WTC11 (cell line): ENCODE measurements around the gene CCDC112. TPM values are rescaled to one million over a fixed set of nuclear protein-coding genes. Genes with fewer than 3 reads are reported as not detected.

Experiments
- ATAC-seq: fragments of 200-7000 bp; cut with Tn5 transposase; 2 replicates; pipeline ENCODE4 v1.10.0; 2021; ENCODE audit warnings: mild to moderate bottlenecking, moderate library complexity
- CTCF ChIA-PET: fragments of 300-600 bp; sonication (Branson Sonifier 250); formaldehyde crosslinking; loops from one replicate; lab custom pipeline; 2021; ENCODE audit warnings: antibody characterized with exemption; lab: Charles Lee
- POLR2A ChIA-PET: fragments of 350-600 bp; sonication (Branson Sonifier 250); formaldehyde crosslinking; loops from one replicate; lab custom pipeline; 2021; ENCODE audit warnings: antibody characterized with exemption; lab: Charles Lee
- DNase-seq: peaks from one replicate; pipeline ENCODE4 v3.0.0; 2021; ENCODE audit warnings: low spot score
- H3K27ac Mint-ChIP-seq: 2 replicates; pipeline ENCODE4 v1.8.0; 2021; ENCODE audit warnings: mixed read lengths
- H3K27me3 Mint-ChIP-seq: 2 replicates; pipeline ENCODE4 v1.8.0; 2021; ENCODE audit warnings: low read depth, mild to moderate bottlenecking, moderate library complexity, mixed read lengths
- H3K36me3 Mint-ChIP-seq: 2 replicates; pipeline ENCODE4 v1.8.0; 2021; ENCODE audit warnings: mixed read lengths
- H3K4me1 Mint-ChIP-seq: 2 replicates; pipeline ENCODE4 v1.8.0; 2022; ENCODE audit warnings: mixed read lengths
- H3K4me3 Mint-ChIP-seq: 2 replicates; pipeline ENCODE4 v1.8.0; 2021; ENCODE audit warnings: mild to moderate bottlenecking, moderate library complexity, mixed read lengths
- H3K9me3 Mint-ChIP-seq: 2 replicates; pipeline ENCODE4 v1.8.0; 2021; ENCODE audit warnings: mixed read lengths
- FOXP4 ChIP-seq: sonication (generic); formaldehyde crosslinking; IDR thresholded peaks from 2 replicates; pipeline ENCODE4 v1.8.0; 2022; ENCODE audit warnings: mild to moderate bottlenecking, missing genetic modification reagents
- GRHL2 ChIP-seq: fragments of 250-450 bp; sonication (Bioruptor Pico); IDR thresholded peaks from 2 replicates; pipeline ENCODE4 v1.8.0; 2022; ENCODE audit warnings: mild to moderate bottlenecking, moderate library complexity; ENCODE audit not compliant: insufficient replicate concordance, severe bottlenecking
- MXD4 ChIP-seq: fragments of 250-450 bp; sonication (Bioruptor Pico); IDR thresholded peaks from 2 replicates; pipeline ENCODE4 v1.8.0; 2021; ENCODE audit warnings: mild to moderate bottlenecking, moderate library complexity, borderline replicate concordance
- MYBL2 ChIP-seq: sonication (generic); formaldehyde crosslinking; IDR thresholded peaks from 2 replicates; pipeline ENCODE4 v1.8.1; 2023; ENCODE audit warnings: mild to moderate bottlenecking, moderate library complexity, missing genetic modification reagents
- NR1H2 ChIP-seq: sonication (generic); formaldehyde crosslinking; IDR thresholded peaks from 2 replicates; pipeline ENCODE4 v1.9.0; 2021; ENCODE audit warnings: mild to moderate bottlenecking, moderate library complexity, missing genetic modification reagents
- SMAD3 ChIP-seq: sonication (generic); formaldehyde crosslinking; IDR thresholded peaks from 2 replicates; pipeline ENCODE4 v1.8.0; 2022; ENCODE audit warnings: missing genetic modification reagents, mild to moderate bottlenecking, borderline replicate concordance
- USF2 ChIP-seq: sonication (generic); formaldehyde crosslinking; IDR thresholded peaks from 2 replicates; pipeline ENCODE4 v1.8.1; 2023; ENCODE audit warnings: mild to moderate bottlenecking, missing genetic modification reagents, moderate library complexity
- ZNF512 ChIP-seq: sonication (generic); formaldehyde crosslinking; IDR thresholded peaks from 2 replicates; pipeline ENCODE4 v1.8.1; 2022; ENCODE audit warnings: missing genetic modification reagents, borderline replicate concordance
- ZNF671 ChIP-seq: fragments of 250-450 bp; sonication (Bioruptor Pico); IDR thresholded peaks from 2 replicates; pipeline ENCODE4 v1.8.0; 2021; ENCODE audit warnings: mild to moderate bottlenecking
- total RNA-seq: library from RNA; stranded (reverse); gene quantifications from 3 replicates; pipeline ENCODE4 v1.2.3, GENCODE V29; 2021
- TF ChIP-seq, protein P1 (sequence below): sonication (generic); formaldehyde crosslinking; IDR thresholded peaks from 2 replicates; pipeline ENCODE4 v1.8.0; 2022; ENCODE audit warnings: missing genetic modification reagents
- TF ChIP-seq, protein P2 (sequence below): sonication (generic); formaldehyde crosslinking; IDR thresholded peaks from 2 replicates; pipeline ENCODE4 v1.8.1; 2022; ENCODE audit warnings: mild to moderate bottlenecking, missing genetic modification reagents, moderate library complexity, borderline replicate concordance
- TF ChIP-seq, protein P3 (sequence below): sonication (generic); formaldehyde crosslinking; IDR thresholded peaks from 2 replicates; pipeline ENCODE4 v1.8.1; 2022; ENCODE audit warnings: low read depth, mild to moderate bottlenecking, moderate library complexity, missing genetic modification reagents, borderline replicate concordance
- TF ChIP-seq, protein P4 (sequence below): sonication (generic); formaldehyde crosslinking; IDR thresholded peaks from 2 replicates; pipeline ENCODE4 v1.8.0; 2023; ENCODE audit warnings: missing genetic modification reagents
- TF ChIP-seq, protein P5 (sequence below): sonication (generic); formaldehyde crosslinking; IDR thresholded peaks from 2 replicates; pipeline ENCODE4 v1.8.0; 2023; ENCODE audit warnings: missing genetic modification reagents, mild to moderate bottlenecking, borderline replicate concordance
- TF ChIP-seq, protein P6 (sequence below): sonication (generic); formaldehyde crosslinking; IDR thresholded peaks from 2 replicates; pipeline ENCODE4 v1.8.0; 2022; ENCODE audit warnings: mild to moderate bottlenecking, missing genetic modification reagents
- TF ChIP-seq, protein P7 (sequence below): fragments of 250-450 bp; sonication (Bioruptor Pico); IDR thresholded peaks from 2 replicates; pipeline ENCODE4 v1.9.0; 2021; ENCODE audit warnings: moderate library complexity, mild to moderate bottlenecking, inconsistent platforms, borderline replicate concordance

The CCDC112 gene
- total RNA-seq, 1 experiment from 2014 or later: 12.2 TPM

GRCh38 chr5:115295777-115296123 lies 704 bp downstream of the CCDC112 start:
- H3K27ac Mint-ChIP-seq: peak overlapping the region; percentile 92; the same call in 1 of the 2 replicates
- peaks cover 11% of the 10 kb centered on the region for H3K9me3 Mint-ChIP-seq
- H3K4me3 Mint-ChIP-seq: peak overlapping the region; percentile 98
- peaks cover 11% of the 10 kb centered on the region for H3K36me3 Mint-ChIP-seq
- H3K4me1 Mint-ChIP-seq: peaks cover 16% of the 10 kb centered on the region
- peaks cover 5% of the 10 kb centered on the region for H3K27me3 Mint-ChIP-seq
- POLR2A ChIA-PET: interaction anchor here (0.7 to 3.1 kb wide), 6 partner anchors 32 to 249 kb away, joined by 3 to 17 read pairs (median 4); partner anchors contain the start of genes FEM1C and TRIM36
- ATAC-seq (peak; percentile 43), DNase-seq (no peak)
- CTCF ChIA-PET: interaction anchor here (1.3 to 1.7 kb wide), 4 partner anchors 16 to 279 kb away, joined by 3 to 15 read pairs (median 5); no protein-coding TSS in a partner anchor
- TF ChIP-seq, protein P1, sequence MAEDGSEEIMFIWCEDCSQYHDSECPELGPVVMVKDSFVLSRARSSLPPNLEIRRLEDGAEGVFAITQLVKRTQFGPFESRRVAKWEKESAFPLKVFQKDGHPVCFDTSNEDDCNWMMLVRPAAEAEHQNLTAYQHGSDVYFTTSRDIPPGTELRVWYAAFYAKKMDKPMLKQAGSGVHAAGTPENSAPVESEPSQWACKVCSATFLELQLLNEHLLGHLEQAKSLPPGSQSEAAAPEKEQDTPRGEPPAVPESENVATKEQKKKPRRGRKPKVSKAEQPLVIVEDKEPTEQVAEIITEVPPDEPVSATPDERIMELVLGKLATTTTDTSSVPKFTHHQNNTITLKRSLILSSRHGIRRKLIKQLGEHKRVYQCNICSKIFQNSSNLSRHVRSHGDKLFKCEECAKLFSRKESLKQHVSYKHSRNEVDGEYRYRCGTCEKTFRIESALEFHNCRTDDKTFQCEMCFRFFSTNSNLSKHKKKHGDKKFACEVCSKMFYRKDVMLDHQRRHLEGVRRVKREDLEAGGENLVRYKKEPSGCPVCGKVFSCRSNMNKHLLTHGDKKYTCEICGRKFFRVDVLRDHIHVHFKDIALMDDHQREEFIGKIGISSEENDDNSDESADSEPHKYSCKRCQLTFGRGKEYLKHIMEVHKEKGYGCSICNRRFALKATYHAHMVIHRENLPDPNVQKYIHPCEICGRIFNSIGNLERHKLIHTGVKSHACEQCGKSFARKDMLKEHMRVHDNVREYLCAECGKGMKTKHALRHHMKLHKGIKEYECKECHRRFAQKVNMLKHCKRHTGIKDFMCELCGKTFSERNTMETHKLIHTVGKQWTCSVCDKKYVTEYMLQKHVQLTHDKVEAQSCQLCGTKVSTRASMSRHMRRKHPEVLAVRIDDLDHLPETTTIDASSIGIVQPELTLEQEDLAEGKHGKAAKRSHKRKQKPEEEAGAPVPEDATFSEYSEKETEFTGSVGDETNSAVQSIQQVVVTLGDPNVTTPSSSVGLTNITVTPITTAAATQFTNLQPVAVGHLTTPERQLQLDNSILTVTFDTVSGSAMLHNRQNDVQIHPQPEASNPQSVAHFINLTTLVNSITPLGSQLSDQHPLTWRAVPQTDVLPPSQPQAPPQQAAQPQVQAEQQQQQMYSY (CRISPR knock-in tag): no peak
- TF ChIP-seq FOXP4 (CRISPR knock-in tag) (no peak), ZNF512 (no peak), NR1H2 (CRISPR knock-in tag) (no peak), SMAD3 (CRISPR knock-in tag) (no peak), USF2 (CRISPR knock-in tag) (no peak), MXD4 (CRISPR knock-in tag) (no peak), MYBL2 (no peak), ZNF671 (CRISPR knock-in tag) (no peak), GRHL2 (CRISPR knock-in tag) (no peak)
- TF ChIP-seq, protein P2, sequence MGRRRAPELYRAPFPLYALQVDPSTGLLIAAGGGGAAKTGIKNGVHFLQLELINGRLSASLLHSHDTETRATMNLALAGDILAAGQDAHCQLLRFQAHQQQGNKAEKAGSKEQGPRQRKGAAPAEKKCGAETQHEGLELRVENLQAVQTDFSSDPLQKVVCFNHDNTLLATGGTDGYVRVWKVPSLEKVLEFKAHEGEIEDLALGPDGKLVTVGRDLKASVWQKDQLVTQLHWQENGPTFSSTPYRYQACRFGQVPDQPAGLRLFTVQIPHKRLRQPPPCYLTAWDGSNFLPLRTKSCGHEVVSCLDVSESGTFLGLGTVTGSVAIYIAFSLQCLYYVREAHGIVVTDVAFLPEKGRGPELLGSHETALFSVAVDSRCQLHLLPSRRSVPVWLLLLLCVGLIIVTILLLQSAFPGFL (CRISPR knock-in tag): no peak
- TF ChIP-seq, protein P3, sequence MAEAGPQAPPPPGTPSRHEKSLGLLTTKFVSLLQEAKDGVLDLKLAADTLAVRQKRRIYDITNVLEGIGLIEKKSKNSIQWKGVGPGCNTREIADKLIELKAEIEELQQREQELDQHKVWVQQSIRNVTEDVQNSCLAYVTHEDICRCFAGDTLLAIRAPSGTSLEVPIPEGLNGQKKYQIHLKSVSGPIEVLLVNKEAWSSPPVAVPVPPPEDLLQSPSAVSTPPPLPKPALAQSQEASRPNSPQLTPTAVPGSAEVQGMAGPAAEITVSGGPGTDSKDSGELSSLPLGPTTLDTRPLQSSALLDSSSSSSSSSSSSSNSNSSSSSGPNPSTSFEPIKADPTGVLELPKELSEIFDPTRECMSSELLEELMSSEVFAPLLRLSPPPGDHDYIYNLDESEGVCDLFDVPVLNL: no peak
- TF ChIP-seq, protein P4, sequence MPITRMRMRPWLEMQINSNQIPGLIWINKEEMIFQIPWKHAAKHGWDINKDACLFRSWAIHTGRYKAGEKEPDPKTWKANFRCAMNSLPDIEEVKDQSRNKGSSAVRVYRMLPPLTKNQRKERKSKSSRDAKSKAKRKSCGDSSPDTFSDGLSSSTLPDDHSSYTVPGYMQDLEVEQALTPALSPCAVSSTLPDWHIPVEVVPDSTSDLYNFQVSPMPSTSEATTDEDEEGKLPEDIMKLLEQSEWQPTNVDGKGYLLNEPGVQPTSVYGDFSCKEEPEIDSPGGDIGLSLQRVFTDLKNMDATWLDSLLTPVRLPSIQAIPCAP: no peak
- TF ChIP-seq, protein P5, sequence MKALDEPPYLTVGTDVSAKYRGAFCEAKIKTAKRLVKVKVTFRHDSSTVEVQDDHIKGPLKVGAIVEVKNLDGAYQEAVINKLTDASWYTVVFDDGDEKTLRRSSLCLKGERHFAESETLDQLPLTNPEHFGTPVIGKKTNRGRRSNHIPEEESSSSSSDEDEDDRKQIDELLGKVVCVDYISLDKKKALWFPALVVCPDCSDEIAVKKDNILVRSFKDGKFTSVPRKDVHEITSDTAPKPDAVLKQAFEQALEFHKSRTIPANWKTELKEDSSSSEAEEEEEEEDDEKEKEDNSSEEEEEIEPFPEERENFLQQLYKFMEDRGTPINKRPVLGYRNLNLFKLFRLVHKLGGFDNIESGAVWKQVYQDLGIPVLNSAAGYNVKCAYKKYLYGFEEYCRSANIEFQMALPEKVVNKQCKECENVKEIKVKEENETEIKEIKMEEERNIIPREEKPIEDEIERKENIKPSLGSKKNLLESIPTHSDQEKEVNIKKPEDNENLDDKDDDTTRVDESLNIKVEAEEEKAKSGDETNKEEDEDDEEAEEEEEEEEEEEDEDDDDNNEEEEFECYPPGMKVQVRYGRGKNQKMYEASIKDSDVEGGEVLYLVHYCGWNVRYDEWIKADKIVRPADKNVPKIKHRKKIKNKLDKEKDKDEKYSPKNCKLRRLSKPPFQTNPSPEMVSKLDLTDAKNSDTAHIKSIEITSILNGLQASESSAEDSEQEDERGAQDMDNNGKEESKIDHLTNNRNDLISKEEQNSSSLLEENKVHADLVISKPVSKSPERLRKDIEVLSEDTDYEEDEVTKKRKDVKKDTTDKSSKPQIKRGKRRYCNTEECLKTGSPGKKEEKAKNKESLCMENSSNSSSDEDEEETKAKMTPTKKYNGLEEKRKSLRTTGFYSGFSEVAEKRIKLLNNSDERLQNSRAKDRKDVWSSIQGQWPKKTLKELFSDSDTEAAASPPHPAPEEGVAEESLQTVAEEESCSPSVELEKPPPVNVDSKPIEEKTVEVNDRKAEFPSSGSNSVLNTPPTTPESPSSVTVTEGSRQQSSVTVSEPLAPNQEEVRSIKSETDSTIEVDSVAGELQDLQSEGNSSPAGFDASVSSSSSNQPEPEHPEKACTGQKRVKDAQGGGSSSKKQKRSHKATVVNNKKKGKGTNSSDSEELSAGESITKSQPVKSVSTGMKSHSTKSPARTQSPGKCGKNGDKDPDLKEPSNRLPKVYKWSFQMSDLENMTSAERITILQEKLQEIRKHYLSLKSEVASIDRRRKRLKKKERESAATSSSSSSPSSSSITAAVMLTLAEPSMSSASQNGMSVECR: no peak
- TF ChIP-seq, protein P6, sequence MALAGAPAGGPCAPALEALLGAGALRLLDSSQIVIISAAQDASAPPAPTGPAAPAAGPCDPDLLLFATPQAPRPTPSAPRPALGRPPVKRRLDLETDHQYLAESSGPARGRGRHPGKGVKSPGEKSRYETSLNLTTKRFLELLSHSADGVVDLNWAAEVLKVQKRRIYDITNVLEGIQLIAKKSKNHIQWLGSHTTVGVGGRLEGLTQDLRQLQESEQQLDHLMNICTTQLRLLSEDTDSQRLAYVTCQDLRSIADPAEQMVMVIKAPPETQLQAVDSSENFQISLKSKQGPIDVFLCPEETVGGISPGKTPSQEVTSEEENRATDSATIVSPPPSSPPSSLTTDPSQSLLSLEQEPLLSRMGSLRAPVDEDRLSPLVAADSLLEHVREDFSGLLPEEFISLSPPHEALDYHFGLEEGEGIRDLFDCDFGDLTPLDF: no peak
- TF ChIP-seq, protein P7, sequence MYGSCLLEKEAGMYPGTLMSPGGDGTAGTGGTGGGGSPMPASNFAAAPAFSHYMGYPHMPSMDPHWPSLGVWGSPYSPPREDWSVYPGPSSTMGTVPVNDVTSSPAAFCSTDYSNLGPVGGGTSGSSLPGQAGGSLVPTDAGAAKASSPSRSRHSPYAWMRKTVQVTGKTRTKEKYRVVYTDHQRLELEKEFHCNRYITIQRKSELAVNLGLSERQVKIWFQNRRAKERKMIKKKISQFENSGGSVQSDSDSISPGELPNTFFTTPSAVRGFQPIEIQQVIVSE: no peak
